ENCODE results near the gene RRP1. TPM values are rescaled to one million over a fixed set of nuclear protein-coding genes. Genes with fewer than 3 reads are reported as not detected.

RRP1 gene
- total RNA-seq, 4 donors from 2014 or later = 9.1 to 18.9 (median 16.3) TPM

DNA sequence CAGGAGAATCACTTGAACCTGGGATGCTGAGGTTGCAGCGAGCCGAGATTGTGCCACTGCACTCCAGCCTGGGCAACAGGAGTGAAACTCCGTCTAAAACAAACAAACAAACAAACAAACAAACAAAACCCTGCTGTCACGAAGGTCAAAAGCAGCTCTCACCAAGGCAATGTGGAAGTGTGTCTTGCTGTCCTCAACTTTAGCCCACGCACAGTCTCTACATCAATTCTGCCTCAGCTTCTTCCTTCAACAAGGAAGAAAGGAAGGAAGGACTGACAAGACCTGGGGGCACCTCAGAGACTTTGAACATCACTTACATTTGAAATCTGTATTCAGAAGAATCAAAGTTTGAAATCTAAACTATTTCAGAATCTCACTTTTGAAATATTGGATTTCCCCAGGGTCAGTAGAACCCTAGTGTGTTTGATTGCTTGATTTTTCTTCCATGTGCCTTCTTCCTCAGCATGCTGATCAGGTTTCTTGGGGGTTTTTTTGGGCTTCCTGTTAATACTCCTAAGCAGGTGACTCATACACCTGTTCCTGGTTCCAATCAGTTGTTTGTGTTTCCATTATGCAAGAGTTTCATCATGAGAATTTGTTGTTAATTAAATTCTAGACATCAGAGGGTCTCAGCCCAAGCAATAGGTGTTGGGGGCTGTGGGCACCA, 6.8 kb upstream of the RRP1 start:
- H3K4me1 ChIP-seq = no peaks in the 10 kb centered on the region
- TF ChIP-seq POLR2A (IDR thresholded peaks at IDR 0.05; ENCODE audit: low read depth) = no peak
- no peak for TF ChIP-seq POLR2AphosphoS5 (IDR thresholded peaks at IDR 0.05)
- no peak for TF ChIP-seq EP300 (IDR thresholded peaks at IDR 0.05)
- TF ChIP-seq, protein P1, sequence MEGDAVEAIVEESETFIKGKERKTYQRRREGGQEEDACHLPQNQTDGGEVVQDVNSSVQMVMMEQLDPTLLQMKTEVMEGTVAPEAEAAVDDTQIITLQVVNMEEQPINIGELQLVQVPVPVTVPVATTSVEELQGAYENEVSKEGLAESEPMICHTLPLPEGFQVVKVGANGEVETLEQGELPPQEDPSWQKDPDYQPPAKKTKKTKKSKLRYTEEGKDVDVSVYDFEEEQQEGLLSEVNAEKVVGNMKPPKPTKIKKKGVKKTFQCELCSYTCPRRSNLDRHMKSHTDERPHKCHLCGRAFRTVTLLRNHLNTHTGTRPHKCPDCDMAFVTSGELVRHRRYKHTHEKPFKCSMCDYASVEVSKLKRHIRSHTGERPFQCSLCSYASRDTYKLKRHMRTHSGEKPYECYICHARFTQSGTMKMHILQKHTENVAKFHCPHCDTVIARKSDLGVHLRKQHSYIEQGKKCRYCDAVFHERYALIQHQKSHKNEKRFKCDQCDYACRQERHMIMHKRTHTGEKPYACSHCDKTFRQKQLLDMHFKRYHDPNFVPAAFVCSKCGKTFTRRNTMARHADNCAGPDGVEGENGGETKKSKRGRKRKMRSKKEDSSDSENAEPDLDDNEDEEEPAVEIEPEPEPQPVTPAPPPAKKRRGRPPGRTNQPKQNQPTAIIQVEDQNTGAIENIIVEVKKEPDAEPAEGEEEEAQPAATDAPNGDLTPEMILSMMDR (IDR thresholded peaks at IDR 0.05) = no peak
- no peaks in the 10 kb centered on the region for H3K36me3 ChIP-seq
- no peak overlapping the region for H3K4me3 ChIP-seq
- no peaks in the 10 kb centered on the region for H3K27me3 ChIP-seq
- WGBS = 64% methylated on average over 5 of the region's 5 CpGs
- intact Hi-C loops (cut with DNase I) = no loop called here
- H3K9me3 ChIP-seq = no peaks in the 10 kb centered on the region
- H3K27ac ChIP-seq (replicated peaks in 1 of 4) = no peak overlapping the region
- DNase-seq (ENCODE audit: extremely low spot score) = no peak

DNA sequence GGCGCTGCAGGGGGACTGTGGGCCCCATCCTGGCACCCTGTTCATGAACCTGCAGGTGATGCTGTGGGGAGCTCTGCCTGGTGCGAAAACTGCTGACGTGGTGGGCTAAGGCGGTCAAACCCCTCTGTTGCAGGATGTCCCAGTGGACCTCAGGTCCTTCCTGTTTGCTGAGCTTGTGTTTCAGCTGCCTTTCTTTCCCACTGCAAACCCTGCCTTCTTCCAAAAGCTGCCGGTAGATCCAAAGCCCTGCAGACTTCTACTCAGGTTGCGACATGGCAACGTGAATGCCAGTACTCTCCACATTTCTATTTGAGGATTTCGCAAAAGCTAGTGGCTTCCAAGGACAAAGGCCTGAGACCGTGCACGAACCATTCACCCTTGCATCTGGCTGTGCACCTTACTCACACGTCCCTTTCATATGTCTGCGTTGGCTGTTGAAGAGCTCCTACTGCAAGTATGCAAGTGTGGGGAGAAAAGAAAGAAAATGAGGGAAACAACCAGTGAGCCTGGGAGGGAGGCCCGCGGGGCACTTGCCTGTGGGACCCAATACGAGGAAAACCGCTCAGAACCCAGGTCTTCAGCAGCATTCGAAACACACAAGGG, 6.2 kb upstream of the RRP1 start:
- 88% methylated on average over 16 of the region's 17 CpGs for WGBS
- no peaks in the 10 kb centered on the region for H3K27me3 ChIP-seq
- H3K9me3 ChIP-seq = no peaks in the 10 kb centered on the region
- intact Hi-C loops (cut with DNase I) = no loop called here
- H3K36me3 ChIP-seq = no peaks in the 10 kb centered on the region
- TF ChIP-seq, protein P1 (IDR thresholded peaks at IDR 0.05) = no peak
- H3K4me3 ChIP-seq = no peak overlapping the region
- H3K4me1 ChIP-seq = no peaks in the 10 kb centered on the region
- DNase-seq (ENCODE audit: extremely low spot score) = no peak
- no peak overlapping the region for H3K27ac ChIP-seq (replicated peaks in 1 of 4)

DNA sequence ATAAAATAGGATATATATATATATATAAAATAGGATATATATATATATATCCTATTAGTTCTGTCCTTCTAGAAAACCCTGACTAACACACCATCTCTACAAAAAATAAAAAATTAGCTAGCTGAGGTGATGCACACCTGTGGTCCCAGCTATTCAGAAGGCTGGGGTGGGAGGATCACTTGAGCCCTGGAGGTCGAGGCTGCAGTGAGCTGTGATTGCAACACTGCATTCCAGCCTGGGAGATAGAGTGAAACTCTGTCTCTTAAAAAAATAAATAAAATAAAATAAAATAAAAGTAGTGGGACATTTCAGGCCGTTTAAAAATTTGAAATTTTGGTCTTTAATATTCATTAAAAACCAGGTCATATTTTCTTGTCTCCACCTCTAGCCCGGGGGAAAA, 4.2 kb upstream of the RRP1 start:
- no peaks in the 10 kb centered on the region for H3K36me3 ChIP-seq
- H3K4me3 ChIP-seq = no peak overlapping the region
- H3K27ac ChIP-seq (replicated peaks in 1 of 4) = no peak overlapping the region
- no peak for DNase-seq (ENCODE audit: extremely low spot score)
- no peaks in the 10 kb centered on the region for H3K9me3 ChIP-seq
- intact Hi-C loops (cut with DNase I) = no loop called here
- peaks cover 4 to 11% (median 10%) of the 10 kb centered on the region in 4 donors for H3K4me1 ChIP-seq
- no peak for TF ChIP-seq POLR2A (IDR thresholded peaks at IDR 0.05; ENCODE audit: low read depth)
- TF ChIP-seq, protein P1 (IDR thresholded peaks at IDR 0.05) = no peak
- no peak for TF ChIP-seq POLR2AphosphoS5 (IDR thresholded peaks at IDR 0.05)
- TF ChIP-seq EP300 (IDR thresholded peaks at IDR 0.05) = no peak
- 52% methylated on average over 3 of the region's 3 CpGs for WGBS
- H3K27me3 ChIP-seq = no peaks in the 10 kb centered on the region

DNA sequence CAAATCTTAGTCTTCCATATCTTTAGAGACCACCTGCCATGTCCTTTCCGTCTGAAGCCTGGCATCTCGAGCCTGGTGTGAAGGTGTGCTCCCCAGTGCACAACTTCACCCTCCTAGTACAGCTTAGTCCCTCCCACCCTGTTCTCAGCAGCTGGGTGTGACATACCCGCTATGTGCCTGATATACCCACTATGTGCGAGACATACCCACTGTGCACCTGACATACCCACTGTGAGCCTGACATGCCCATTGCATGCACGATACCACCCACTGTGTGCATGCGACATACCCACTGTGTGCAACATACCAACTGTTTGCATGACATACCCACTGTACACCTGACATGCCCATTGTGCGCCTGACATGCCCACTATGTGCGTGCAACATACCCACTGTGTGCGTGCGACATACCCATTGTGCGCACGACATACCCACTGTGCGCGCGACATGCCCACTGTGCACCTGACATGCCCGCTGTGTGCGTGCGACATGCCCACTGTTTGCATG, 3.0 kb upstream of the RRP1 start:
- 91% methylated on average over 18 of the region's 18 CpGs for WGBS
- no peak for DNase-seq (ENCODE audit: extremely low spot score)
- intact Hi-C loops (cut with DNase I) = no loop called here

More for the DNA sequence above, 3.0 kb upstream of the RRP1 start:
- no peaks in the 10 kb centered on the region for H3K27me3 ChIP-seq
- no peak overlapping the region for H3K4me3 ChIP-seq
- no peaks in the 10 kb centered on the region for H3K9me3 ChIP-seq
- TF ChIP-seq POLR2AphosphoS5 (IDR thresholded peaks at IDR 0.05) = no peak
- TF ChIP-seq, protein P1 (IDR thresholded peaks at IDR 0.05) = no peak
- TF ChIP-seq EP300 (IDR thresholded peaks at IDR 0.05) = no peak
- no peak for TF ChIP-seq POLR2A (IDR thresholded peaks at IDR 0.05; ENCODE audit: low read depth)
- H3K4me1 ChIP-seq = peaks cover 12 to 23% (median 22%) of the 10 kb centered on the region in 4 donors
- H3K27ac ChIP-seq (replicated peaks in 1 of 4) = no peak overlapping the region
- H3K36me3 ChIP-seq = peaks cover 0 to 3% (median 1%) of the 10 kb centered on the region in 4 donors

Data from esophagus muscularis mucosa (tissue), 4 donors.